ENCODE measurements around the gene TAB3. TPM values are rescaled to one million over a fixed set of nuclear protein-coding genes. Genes with fewer than 3 reads are reported as not detected.

TAB3 gene
- total RNA-seq, 1 donor from 2014 or later: 12.6 TPM

- intact Hi-C loops (cut with micrococcal nuclease): no loop called here
- Histone ChIP-seq H3K4me3 (no peak overlapping the region), H3K27ac (replicated peaks) (no peak overlapping the region), H3K9me3 (replicated peaks) (no peaks in the 10 kb centered on the region), H3K27me3 (ENCODE audit: low read depth) (no peaks in the 10 kb centered on the region), H3K4me1 (no peaks in the 10 kb centered on the region), H3K36me3 (no peaks in the 10 kb centered on the region)
- TF ChIP-seq CTCF (IDR thresholded peaks at IDR 0.05; ENCODE audit: borderline replicate concordance): no peak
- no peak for DNase-seq
Measured at GRCh38 chrX:30821116-30821515, 67.9 kb downstream of the TAB3 start.

GRCh38 chrX:30819080-30819479 is 70.0 kb downstream of the TAB3 start:
- no peak overlapping the region for H3K4me3 ChIP-seq
- TF ChIP-seq CTCF (IDR thresholded peaks at IDR 0.05; ENCODE audit: borderline replicate concordance): no peak
- no peaks in the 10 kb centered on the region for H3K27me3 ChIP-seq (ENCODE audit: low read depth)
- intact Hi-C loops (cut with micrococcal nuclease): no loop called here
- H3K9me3 ChIP-seq (replicated peaks): no peaks in the 10 kb centered on the region
- H3K27ac ChIP-seq (replicated peaks): no peak overlapping the region
- H3K36me3 ChIP-seq: no peaks in the 10 kb centered on the region
- no peaks in the 10 kb centered on the region for H3K4me1 ChIP-seq
- no peak for DNase-seq

GRCh38 chrX:30816079-30816478 is 73.0 kb downstream of the TAB3 start:
- no peak for TF ChIP-seq CTCF (IDR thresholded peaks at IDR 0.05; ENCODE audit: borderline replicate concordance)
- no peaks in the 10 kb centered on the region for H3K4me1 ChIP-seq
- no peak for DNase-seq
- no peak overlapping the region for H3K27ac ChIP-seq (replicated peaks)
- no peaks in the 10 kb centered on the region for H3K27me3 ChIP-seq (ENCODE audit: low read depth)
- H3K36me3 ChIP-seq: no peaks in the 10 kb centered on the region
- H3K4me3 ChIP-seq: no peak overlapping the region
- H3K9me3 ChIP-seq (replicated peaks): no peaks in the 10 kb centered on the region
- intact Hi-C loops (cut with micrococcal nuclease): no loop called here

GRCh38 chrX:30814978-30815377 is 74.1 kb downstream of the TAB3 start:
- no peak for DNase-seq
- Histone ChIP-seq H3K4me1 (no peaks in the 10 kb centered on the region), H3K4me3 (no peak overlapping the region), H3K27me3 (ENCODE audit: low read depth) (no peaks in the 10 kb centered on the region), H3K9me3 (replicated peaks) (no peaks in the 10 kb centered on the region), H3K36me3 (no peaks in the 10 kb centered on the region), H3K27ac (replicated peaks) (no peak overlapping the region)
- TF ChIP-seq CTCF (IDR thresholded peaks at IDR 0.05; ENCODE audit: borderline replicate concordance): no peak
- intact Hi-C loops (cut with micrococcal nuclease): no loop called here

DNA sequence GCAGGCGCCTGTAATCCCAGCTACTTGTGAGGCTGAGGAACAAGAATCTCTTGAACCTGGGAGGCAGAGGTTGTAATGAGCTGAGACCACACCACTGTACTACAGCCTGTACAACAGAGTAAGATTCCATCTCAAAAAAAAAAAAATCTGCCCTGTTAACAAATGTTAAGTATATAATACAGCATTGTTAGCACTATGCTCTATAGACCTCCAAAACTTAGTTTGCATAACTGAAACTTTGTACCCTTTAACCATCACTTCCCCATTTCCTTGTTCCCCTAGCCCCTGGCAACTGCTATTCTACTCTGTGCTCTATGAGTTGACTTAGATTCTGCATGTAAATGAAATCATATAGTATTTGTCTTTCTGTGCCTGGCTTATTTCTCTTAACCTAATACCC is 76.7 kb downstream of the TAB3 start:
- no peak overlapping the region for H3K27ac ChIP-seq (replicated peaks)
- no peak for DNase-seq
- H3K4me3 ChIP-seq: no peak overlapping the region
- no peak for TF ChIP-seq CTCF (IDR thresholded peaks at IDR 0.05; ENCODE audit: borderline replicate concordance)
- no peaks in the 10 kb centered on the region for H3K36me3 ChIP-seq
- no peaks in the 10 kb centered on the region for H3K9me3 ChIP-seq (replicated peaks)
- intact Hi-C loops (cut with micrococcal nuclease): no loop called here
- H3K4me1 ChIP-seq: no peaks in the 10 kb centered on the region
- no peaks in the 10 kb centered on the region for H3K27me3 ChIP-seq (ENCODE audit: low read depth)
